ENCODE measurements around the gene PTPN21. TPM values are rescaled to one million over a fixed set of nuclear protein-coding genes. Genes with fewer than 3 reads are reported as not detected.
A peak's percentile ranks its signal among the peaks of the same experiment; 100 is the strongest.
"Not testable (repeated sequence)": the region's sequence is repeated elsewhere in the genome, so short reads cannot be mapped to it uniquely, and the experiment has no call there.

The PTPN21 gene
- total RNA-seq, 1 donor: 17.4 TPM

DNA sequence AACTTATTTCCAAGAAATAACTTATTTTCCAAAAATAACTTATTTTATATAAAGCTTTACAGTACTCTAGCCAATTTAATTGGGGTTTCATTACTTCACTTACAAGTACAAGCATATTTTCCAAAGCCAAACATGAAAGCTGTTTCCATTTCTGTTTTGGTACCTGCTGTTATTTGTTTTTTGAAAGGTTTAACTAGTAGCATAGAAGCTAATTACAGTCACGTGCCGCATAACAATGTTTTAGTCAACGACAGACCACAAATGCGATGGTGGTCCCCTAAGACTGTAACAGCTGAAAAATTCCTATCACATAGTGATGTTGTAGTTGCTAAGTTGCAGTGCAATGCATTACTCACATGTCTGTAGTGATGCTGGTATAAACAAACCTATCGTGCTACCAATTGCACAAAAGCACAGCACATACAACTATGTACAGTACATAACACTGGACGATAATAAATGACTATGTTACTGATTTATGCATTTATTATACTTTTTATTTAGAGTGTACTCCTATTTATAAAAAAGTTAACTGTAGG is 21.7 kb downstream of the PTPN21 start:
- Histone ChIP-seq H3K9me3 (ENCODE audit: low read depth, low read length) (no peaks in the 10 kb centered on the region), H3K4me1 (ENCODE audit: insufficient read depth, low read length) (no peaks in the 10 kb centered on the region), H2AFZ (ENCODE audit: low read length) (no peak overlapping the region), H3K27ac (ENCODE audit: low read depth, low read length) (no peak overlapping the region), H4K20me1 (ENCODE audit: insufficient read depth, low read length) (no peaks in the 10 kb centered on the region), H3K36me3 (ENCODE audit: insufficient read depth, low read length) (peaks cover 12% of the 10 kb centered on the region), H3K4me2 (ENCODE audit: insufficient read depth, low read length) (no peak overlapping the region), H3K4me3 (ENCODE audit: insufficient read depth, low read length) (no peak overlapping the region), H3K79me2 (ENCODE audit: insufficient read depth, low read length) (peaks cover 19% of the 10 kb centered on the region), H3K27me3 (ENCODE audit: insufficient read depth, low read length) (no peaks in the 10 kb centered on the region)
- TF ChIP-seq, protein P1, sequence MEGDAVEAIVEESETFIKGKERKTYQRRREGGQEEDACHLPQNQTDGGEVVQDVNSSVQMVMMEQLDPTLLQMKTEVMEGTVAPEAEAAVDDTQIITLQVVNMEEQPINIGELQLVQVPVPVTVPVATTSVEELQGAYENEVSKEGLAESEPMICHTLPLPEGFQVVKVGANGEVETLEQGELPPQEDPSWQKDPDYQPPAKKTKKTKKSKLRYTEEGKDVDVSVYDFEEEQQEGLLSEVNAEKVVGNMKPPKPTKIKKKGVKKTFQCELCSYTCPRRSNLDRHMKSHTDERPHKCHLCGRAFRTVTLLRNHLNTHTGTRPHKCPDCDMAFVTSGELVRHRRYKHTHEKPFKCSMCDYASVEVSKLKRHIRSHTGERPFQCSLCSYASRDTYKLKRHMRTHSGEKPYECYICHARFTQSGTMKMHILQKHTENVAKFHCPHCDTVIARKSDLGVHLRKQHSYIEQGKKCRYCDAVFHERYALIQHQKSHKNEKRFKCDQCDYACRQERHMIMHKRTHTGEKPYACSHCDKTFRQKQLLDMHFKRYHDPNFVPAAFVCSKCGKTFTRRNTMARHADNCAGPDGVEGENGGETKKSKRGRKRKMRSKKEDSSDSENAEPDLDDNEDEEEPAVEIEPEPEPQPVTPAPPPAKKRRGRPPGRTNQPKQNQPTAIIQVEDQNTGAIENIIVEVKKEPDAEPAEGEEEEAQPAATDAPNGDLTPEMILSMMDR (IDR thresholded peaks at IDR 0.05; ENCODE audit: extremely low read depth, low read depth, low read length): no peak
- no peak for DNase-seq (ENCODE audit: insufficient read length, low spot score, missing footprints)

DNA sequence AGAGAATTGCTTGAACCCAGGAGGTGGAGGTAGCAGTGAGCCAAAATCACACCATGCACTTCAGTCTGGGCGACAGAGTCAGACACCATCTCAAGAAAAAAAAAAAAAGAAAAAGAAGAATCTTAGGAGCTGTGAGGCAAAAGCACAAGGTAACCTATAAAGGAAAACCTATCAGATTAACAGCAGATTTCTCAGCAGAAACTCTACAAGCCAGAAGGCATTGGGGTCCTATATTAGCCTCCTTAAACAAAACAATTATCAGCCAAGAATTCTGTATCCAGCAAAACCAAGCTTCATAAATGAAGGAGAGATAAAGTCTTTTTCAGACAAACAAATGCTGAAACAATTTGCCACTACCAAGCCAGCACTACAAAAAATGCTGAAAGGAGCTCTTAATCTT is 24.9 kb downstream of the PTPN21 start:
- H3K4me2 ChIP-seq (ENCODE audit: insufficient read depth, low read length); H3K27me3 ChIP-seq (ENCODE audit: insufficient read depth, low read length); H2AFZ ChIP-seq (ENCODE audit: low read length); H4K20me1 ChIP-seq (ENCODE audit: insufficient read depth, low read length); H3K4me3 ChIP-seq (ENCODE audit: insufficient read depth, low read length); H3K27ac ChIP-seq (ENCODE audit: low read depth, low read length); H3K9me3 ChIP-seq (ENCODE audit: low read depth, low read length); H3K4me1 ChIP-seq (ENCODE audit: insufficient read depth, low read length); H3K36me3 ChIP-seq (ENCODE audit: insufficient read depth, low read length); DNase-seq (ENCODE audit: insufficient read length, low spot score, missing footprints): not testable (repeated sequence)
- H3K79me2 ChIP-seq (ENCODE audit: insufficient read depth, low read length): peaks cover 19% of the 10 kb centered on the region

DNA sequence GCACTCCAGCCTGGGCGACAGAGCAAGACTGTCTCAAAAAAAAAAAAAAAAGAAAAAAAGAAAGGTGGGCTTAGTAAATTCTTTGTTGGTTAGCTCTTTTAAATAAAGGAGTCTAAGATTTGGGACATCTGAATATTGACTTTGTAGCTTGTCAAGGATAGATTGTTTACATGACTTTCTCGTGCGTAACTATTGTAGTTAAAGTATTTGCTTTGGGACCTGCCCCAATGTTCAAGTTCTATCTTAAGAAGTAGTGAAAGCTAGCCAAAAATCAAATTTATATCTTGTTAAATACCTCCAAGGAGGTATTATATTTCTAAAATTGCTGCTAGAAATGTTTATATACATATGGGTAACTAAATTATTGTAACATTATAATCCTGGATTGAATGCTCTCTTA is 32.4 kb downstream of the PTPN21 start:
- no peak overlapping the region for H3K4me2 ChIP-seq (ENCODE audit: insufficient read depth, low read length)
- peaks cover 8% of the 10 kb centered on the region for H3K4me1 ChIP-seq (ENCODE audit: insufficient read depth, low read length)
- no peaks in the 10 kb centered on the region for H3K36me3 ChIP-seq (ENCODE audit: insufficient read depth, low read length)
- H3K27me3 ChIP-seq (ENCODE audit: insufficient read depth, low read length): no peaks in the 10 kb centered on the region
- peaks cover 3% of the 10 kb centered on the region for H4K20me1 ChIP-seq (ENCODE audit: insufficient read depth, low read length)
- no peak for DNase-seq (ENCODE audit: insufficient read length, low spot score, missing footprints)
- TF ChIP-seq, protein P1 (IDR thresholded peaks at IDR 0.05; ENCODE audit: extremely low read depth, low read depth, low read length): no peak
- no peak overlapping the region for H3K4me3 ChIP-seq (ENCODE audit: insufficient read depth, low read length)
- no peaks in the 10 kb centered on the region for H3K9me3 ChIP-seq (ENCODE audit: low read depth, low read length)
- no peak overlapping the region for H3K27ac ChIP-seq (ENCODE audit: low read depth, low read length)
- H3K79me2 ChIP-seq (ENCODE audit: insufficient read depth, low read length): peaks cover 28% of the 10 kb centered on the region
- no peak overlapping the region for H2AFZ ChIP-seq (ENCODE audit: low read length)

- no peaks in the 10 kb centered on the region for H3K27me3 ChIP-seq (ENCODE audit: insufficient read depth, low read length)
- no peak for DNase-seq (ENCODE audit: insufficient read length, low spot score, missing footprints)
- H3K27ac ChIP-seq (ENCODE audit: low read depth, low read length): peak overlapping the region; percentile 49
- H3K4me2 ChIP-seq (ENCODE audit: insufficient read depth, low read length): no peak overlapping the region
- TF ChIP-seq, protein P1 (IDR thresholded peaks at IDR 0.05; ENCODE audit: extremely low read depth, low read depth, low read length): no peak
- no peaks in the 10 kb centered on the region for H3K9me3 ChIP-seq (ENCODE audit: low read depth, low read length)
- H2AFZ ChIP-seq (ENCODE audit: low read length): no peak overlapping the region
- H3K79me2 ChIP-seq (ENCODE audit: insufficient read depth, low read length): peaks cover 28% of the 10 kb centered on the region
- peaks cover 10% of the 10 kb centered on the region for H3K4me1 ChIP-seq (ENCODE audit: insufficient read depth, low read length)
- no peak overlapping the region for H3K4me3 ChIP-seq (ENCODE audit: insufficient read depth, low read length)
- H3K36me3 ChIP-seq (ENCODE audit: insufficient read depth, low read length): no peaks in the 10 kb centered on the region
- H4K20me1 ChIP-seq (ENCODE audit: insufficient read depth, low read length): peaks cover 3% of the 10 kb centered on the region
Measured at GRCh38 chr14:88521818-88522217, 33.0 kb downstream of the PTPN21 start.

Data from osteoblast (primary cell).